GM21825 (cell line): ENCODE results near the gene NFU1.

ENCODE experiments used
- ATAC-seq: cut with Tn5 transposase; IDR thresholded peaks from one replicate; pipeline ENCODE4 v1.9.1; 2021; ENCODE audit warnings: mild to moderate bottlenecking, moderate library complexity; ENCODE audit not compliant: unreplicated experiment

Gene NFU1

GRCh38 chr2:69436938-69437750, at the start of gene NFU1:
TSS of gene NFU1 (minus strand) at chr2:69437435. CDS start at chr2:69437422, 13 bp downstream.
- ATAC-seq: peak; percentile 93

- no peak for ATAC-seq
Measured at GRCh38 chr2:69483696-69484095, 46.5 kb upstream of the NFU1 start.

GRCh38 chr2:69483024-69483423, 45.8 kb upstream of the NFU1 start:
- ATAC-seq: no peak

GRCh38 chr2:69482471-69482870, 45.2 kb upstream of the NFU1 start:
- ATAC-seq: no peak

- no peak for ATAC-seq
Measured at GRCh38 chr2:69481421-69481820, 44.2 kb upstream of the NFU1 start.

GRCh38 chr2:69477627-69478026, 40.4 kb upstream of the NFU1 start:
- ATAC-seq: no peak

GRCh38 chr2:69474688-69475087, 37.5 kb upstream of the NFU1 start:
- no peak for ATAC-seq

- ATAC-seq: no peak
Measured at GRCh38 chr2:69471793-69472192, 34.6 kb upstream of the NFU1 start.

- no peak for ATAC-seq
Measured at GRCh38 chr2:69470911-69471310, 33.7 kb upstream of the NFU1 start.

GRCh38 chr2:69469784-69470183, 32.5 kb upstream of the NFU1 start:
- ATAC-seq: no peak

GRCh38 chr2:69469375-69469774, 32.1 kb upstream of the NFU1 start:
- ATAC-seq: no peak

GRCh38 chr2:69466728-69467127, 29.5 kb upstream of the NFU1 start:
- no peak for ATAC-seq

GRCh38 chr2:69465513-69466456, 28.6 kb upstream of the NFU1 start:
- no peak for ATAC-seq

- no peak for ATAC-seq
Measured at GRCh38 chr2:69464575-69464974, 27.3 kb upstream of the NFU1 start.

- no peak for ATAC-seq
Measured at GRCh38 chr2:69462780-69463179, 25.5 kb upstream of the NFU1 start.

GRCh38 chr2:69461404-69461803, 24.2 kb upstream of the NFU1 start:
- no peak for ATAC-seq

- no peak for ATAC-seq
Measured at GRCh38 chr2:69459936-69460335, 22.7 kb upstream of the NFU1 start.

- no peak for ATAC-seq
Measured at GRCh38 chr2:69456950-69457445, 19.8 kb upstream of the NFU1 start.

GRCh38 chr2:69456154-69456553, 18.9 kb upstream of the NFU1 start:
- no peak for ATAC-seq

- ATAC-seq: no peak
Measured at GRCh38 chr2:69454976-69455375, 17.7 kb upstream of the NFU1 start.

- peak; percentile 84 for ATAC-seq
Measured at GRCh38 chr2:69453475-69454129, 16.4 kb upstream of the NFU1 start.
